ENCODE results near the gene ANG.
A peak's percentile ranks its signal among the peaks of the same experiment; 100 is the strongest.

Gene ANG

DNA sequence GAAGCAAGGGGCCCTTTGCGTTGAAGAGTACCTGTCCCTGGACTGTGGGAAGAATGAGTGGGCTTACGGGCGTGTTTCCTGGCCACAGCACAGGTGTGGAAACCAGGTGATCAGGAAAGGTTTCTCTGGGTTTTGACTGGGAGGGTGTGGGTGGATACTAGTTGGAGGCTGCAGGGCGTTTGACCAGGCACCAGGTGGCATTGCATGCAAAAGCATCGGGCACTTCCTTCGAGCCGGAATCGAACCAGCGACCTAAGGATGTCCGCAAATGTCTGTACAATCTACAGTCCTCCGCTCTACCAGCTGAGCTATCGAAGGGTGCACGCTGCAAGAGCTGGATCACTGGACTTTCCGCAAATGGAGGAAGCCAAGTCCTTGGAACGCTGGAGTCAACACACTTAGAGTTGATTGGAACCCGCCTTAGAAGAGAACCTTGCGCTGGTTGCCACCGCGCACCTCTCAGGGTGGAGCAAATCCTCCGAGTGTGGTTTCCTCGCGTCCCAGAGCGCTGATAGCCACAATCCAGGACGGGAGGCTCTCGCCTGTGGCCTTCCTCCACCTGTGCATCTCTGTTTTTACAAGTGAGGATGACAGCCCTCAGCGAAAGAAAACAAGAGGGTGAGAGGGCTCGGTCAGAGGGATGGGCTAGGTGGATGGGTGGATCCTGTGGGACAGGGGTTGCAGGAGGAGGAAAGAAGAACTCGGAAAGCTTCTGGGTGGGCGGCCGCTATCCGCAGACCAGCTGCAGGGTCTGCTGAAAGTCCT, 25.4 kb upstream of the ANG start (continued):
- TF ChIP-seq, protein P1, sequence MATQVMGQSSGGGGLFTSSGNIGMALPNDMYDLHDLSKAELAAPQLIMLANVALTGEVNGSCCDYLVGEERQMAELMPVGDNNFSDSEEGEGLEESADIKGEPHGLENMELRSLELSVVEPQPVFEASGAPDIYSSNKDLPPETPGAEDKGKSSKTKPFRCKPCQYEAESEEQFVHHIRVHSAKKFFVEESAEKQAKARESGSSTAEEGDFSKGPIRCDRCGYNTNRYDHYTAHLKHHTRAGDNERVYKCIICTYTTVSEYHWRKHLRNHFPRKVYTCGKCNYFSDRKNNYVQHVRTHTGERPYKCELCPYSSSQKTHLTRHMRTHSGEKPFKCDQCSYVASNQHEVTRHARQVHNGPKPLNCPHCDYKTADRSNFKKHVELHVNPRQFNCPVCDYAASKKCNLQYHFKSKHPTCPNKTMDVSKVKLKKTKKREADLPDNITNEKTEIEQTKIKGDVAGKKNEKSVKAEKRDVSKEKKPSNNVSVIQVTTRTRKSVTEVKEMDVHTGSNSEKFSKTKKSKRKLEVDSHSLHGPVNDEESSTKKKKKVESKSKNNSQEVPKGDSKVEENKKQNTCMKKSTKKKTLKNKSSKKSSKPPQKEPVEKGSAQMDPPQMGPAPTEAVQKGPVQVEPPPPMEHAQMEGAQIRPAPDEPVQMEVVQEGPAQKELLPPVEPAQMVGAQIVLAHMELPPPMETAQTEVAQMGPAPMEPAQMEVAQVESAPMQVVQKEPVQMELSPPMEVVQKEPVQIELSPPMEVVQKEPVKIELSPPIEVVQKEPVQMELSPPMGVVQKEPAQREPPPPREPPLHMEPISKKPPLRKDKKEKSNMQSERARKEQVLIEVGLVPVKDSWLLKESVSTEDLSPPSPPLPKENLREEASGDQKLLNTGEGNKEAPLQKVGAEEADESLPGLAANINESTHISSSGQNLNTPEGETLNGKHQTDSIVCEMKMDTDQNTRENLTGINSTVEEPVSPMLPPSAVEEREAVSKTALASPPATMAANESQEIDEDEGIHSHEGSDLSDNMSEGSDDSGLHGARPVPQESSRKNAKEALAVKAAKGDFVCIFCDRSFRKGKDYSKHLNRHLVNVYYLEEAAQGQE (tag by site-specific recombination; IDR thresholded peaks at IDR 0.05): peak; percentile 62
- peak; percentile 71; the same call in 1 of the 2 replicates for TF ChIP-seq KLF10 (tag by site-specific recombination; IDR thresholded peaks at IDR 0.05)
- TF ChIP-seq, protein P2, sequence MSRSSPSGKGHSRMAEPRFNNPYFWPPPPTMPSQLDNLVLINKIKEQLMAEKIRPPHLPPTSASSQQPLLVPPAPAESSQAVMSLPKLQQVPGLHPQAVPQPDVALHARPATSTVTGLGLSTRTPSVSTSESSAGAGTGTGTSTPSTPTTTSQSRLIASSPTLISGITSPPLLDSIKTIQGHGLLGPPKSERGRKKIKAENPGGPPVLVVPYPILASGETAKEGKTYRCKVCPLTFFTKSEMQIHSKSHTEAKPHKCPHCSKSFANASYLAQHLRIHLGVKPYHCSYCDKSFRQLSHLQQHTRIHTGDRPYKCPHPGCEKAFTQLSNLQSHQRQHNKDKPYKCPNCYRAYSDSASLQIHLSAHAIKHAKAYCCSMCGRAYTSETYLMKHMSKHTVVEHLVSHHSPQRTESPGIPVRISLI (tag by site-specific recombination; IDR thresholded peaks at IDR 0.05): no peak
- TF ChIP-seq, protein P3, sequence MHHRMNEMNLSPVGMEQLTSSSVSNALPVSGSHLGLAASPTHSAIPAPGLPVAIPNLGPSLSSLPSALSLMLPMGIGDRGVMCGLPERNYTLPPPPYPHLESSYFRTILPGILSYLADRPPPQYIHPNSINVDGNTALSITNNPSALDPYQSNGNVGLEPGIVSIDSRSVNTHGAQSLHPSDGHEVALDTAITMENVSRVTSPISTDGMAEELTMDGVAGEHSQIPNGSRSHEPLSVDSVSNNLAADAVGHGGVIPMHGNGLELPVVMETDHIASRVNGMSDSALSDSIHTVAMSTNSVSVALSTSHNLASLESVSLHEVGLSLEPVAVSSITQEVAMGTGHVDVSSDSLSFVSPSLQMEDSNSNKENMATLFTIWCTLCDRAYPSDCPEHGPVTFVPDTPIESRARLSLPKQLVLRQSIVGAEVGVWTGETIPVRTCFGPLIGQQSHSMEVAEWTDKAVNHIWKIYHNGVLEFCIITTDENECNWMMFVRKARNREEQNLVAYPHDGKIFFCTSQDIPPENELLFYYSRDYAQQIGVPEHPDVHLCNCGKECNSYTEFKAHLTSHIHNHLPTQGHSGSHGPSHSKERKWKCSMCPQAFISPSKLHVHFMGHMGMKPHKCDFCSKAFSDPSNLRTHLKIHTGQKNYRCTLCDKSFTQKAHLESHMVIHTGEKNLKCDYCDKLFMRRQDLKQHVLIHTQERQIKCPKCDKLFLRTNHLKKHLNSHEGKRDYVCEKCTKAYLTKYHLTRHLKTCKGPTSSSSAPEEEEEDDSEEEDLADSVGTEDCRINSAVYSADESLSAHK (tag by site-specific recombination; IDR thresholded peaks at IDR 0.05): peak; percentile 37; the same call in 1 of the 2 replicates
- TF ChIP-seq ZNF341 (tag by site-specific recombination; IDR thresholded peaks at IDR 0.05; ENCODE audit: low read depth): peak; percentile 82
- TF ChIP-seq KLF7 (tag by site-specific recombination; IDR thresholded peaks at IDR 0.05; ENCODE audit: borderline replicate concordance): peak; percentile 50; the same call in 1 of the 2 replicates
- TF ChIP-seq ZNF394 (tag by site-specific recombination; IDR thresholded peaks at IDR 0.05; ENCODE audit: borderline replicate concordance): peak; percentile 84
- TF ChIP-seq ZNF621 (tag by site-specific recombination; IDR thresholded peaks at IDR 0.05): no peak
- TF ChIP-seq ZNF157 (tag by site-specific recombination; IDR thresholded peaks at IDR 0.05): no peak
- TF ChIP-seq ZNF830 (tag by site-specific recombination; IDR thresholded peaks at IDR 0.05; ENCODE audit: low read depth): no peak
- TF ChIP-seq, protein P4, sequence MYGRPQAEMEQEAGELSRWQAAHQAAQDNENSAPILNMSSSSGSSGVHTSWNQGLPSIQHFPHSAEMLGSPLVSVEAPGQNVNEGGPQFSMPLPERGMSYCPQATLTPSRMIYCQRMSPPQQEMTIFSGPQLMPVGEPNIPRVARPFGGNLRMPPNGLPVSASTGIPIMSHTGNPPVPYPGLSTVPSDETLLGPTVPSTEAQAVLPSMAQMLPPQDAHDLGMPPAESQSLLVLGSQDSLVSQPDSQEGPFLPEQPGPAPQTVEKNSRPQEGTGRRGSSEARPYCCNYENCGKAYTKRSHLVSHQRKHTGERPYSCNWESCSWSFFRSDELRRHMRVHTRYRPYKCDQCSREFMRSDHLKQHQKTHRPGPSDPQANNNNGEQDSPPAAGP (tag by site-specific recombination; IDR thresholded peaks at IDR 0.05): peak; percentile 95
- peak; percentile 86 for TF ChIP-seq SP7 (tag by site-specific recombination; IDR thresholded peaks at IDR 0.05)
- TF ChIP-seq, protein P5, sequence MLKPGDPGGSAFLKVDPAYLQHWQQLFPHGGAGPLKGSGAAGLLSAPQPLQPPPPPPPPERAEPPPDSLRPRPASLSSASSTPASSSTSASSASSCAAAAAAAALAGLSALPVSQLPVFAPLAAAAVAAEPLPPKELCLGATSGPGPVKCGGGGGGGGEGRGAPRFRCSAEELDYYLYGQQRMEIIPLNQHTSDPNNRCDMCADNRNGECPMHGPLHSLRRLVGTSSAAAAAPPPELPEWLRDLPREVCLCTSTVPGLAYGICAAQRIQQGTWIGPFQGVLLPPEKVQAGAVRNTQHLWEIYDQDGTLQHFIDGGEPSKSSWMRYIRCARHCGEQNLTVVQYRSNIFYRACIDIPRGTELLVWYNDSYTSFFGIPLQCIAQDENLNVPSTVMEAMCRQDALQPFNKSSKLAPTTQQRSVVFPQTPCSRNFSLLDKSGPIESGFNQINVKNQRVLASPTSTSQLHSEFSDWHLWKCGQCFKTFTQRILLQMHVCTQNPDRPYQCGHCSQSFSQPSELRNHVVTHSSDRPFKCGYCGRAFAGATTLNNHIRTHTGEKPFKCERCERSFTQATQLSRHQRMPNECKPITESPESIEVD (tag by site-specific recombination; IDR thresholded peaks at IDR 0.05): no peak
- TF ChIP-seq, protein P6, sequence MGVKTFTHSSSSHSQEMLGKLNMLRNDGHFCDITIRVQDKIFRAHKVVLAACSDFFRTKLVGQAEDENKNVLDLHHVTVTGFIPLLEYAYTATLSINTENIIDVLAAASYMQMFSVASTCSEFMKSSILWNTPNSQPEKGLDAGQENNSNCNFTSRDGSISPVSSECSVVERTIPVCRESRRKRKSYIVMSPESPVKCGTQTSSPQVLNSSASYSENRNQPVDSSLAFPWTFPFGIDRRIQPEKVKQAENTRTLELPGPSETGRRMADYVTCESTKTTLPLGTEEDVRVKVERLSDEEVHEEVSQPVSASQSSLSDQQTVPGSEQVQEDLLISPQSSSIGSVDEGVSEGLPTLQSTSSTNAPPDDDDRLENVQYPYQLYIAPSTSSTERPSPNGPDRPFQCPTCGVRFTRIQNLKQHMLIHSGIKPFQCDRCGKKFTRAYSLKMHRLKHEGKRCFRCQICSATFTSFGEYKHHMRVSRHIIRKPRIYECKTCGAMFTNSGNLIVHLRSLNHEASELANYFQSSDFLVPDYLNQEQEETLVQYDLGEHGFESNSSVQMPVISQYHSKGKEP (tag by site-specific recombination; IDR thresholded peaks at IDR 0.05): peak; percentile 83
- no peak for TF ChIP-seq ZNF302 (tag by site-specific recombination; IDR thresholded peaks at IDR 0.05; ENCODE audit: low read depth)
- TF ChIP-seq, protein P7, sequence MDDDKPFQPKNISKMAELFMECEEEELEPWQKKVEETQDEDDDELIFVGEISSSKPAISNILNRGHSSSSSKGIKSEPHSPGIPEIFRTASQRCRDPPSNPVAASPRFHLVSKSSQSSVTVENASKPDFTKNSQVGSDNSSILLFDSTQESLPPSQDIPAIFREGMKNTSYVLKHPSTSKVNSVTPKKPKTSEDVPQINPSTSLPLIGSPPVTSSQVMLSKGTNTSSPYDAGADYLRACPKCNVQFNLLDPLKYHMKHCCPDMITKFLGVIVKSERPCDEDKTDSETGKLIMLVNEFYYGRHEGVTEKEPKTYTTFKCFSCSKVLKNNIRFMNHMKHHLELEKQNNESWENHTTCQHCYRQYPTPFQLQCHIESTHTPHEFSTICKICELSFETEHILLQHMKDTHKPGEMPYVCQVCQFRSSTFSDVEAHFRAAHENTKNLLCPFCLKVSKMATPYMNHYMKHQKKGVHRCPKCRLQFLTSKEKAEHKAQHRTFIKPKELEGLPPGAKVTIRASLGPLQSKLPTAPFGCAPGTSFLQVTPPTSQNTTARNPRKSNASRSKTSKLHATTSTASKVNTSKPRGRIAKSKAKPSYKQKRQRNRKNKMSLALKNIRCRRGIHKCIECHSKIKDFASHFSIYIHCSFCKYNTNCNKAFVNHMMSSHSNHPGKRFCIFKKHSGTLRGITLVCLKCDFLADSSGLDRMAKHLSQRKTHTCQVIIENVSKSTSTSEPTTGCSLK (tag by site-specific recombination; IDR thresholded peaks at IDR 0.05): no peak
- peak; percentile 81; the same call in 1 of the 2 replicates for TF ChIP-seq ZNF837 (tag by site-specific recombination; IDR thresholded peaks at IDR 0.05)
- peak; percentile 46; the same call in 1 of the 2 replicates for TF ChIP-seq ZFP37 (tag by site-specific recombination; IDR thresholded peaks at IDR 0.05)
- no peak for TF ChIP-seq ZNF707 (tag by site-specific recombination; IDR thresholded peaks at IDR 0.05)
- TF ChIP-seq, protein P8, sequence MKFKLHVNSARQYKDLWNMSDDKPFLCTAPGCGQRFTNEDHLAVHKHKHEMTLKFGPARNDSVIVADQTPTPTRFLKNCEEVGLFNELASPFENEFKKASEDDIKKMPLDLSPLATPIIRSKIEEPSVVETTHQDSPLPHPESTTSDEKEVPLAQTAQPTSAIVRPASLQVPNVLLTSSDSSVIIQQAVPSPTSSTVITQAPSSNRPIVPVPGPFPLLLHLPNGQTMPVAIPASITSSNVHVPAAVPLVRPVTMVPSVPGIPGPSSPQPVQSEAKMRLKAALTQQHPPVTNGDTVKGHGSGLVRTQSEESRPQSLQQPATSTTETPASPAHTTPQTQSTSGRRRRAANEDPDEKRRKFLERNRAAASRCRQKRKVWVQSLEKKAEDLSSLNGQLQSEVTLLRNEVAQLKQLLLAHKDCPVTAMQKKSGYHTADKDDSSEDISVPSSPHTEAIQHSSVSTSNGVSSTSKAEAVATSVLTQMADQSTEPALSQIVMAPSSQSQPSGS (tag by site-specific recombination; IDR thresholded peaks at IDR 0.05; ENCODE audit: low read depth): no peak
- TF ChIP-seq ZNF548 (tag by site-specific recombination; IDR thresholded peaks at IDR 0.05): no peak
- TF ChIP-seq ZNF473 (tag by site-specific recombination; IDR thresholded peaks at IDR 0.05): no peak
- TF ChIP-seq ZEB2 (tag by site-specific recombination; IDR thresholded peaks at IDR 0.05): peak; percentile 99
